ENCODE data around the gene SFT2D3. TPM values are rescaled to one million over a fixed set of nuclear protein-coding genes. Genes with fewer than 3 reads are reported as not detected.

The SFT2D3 gene
- total and polyA plus RNA-seq, 9 donors: 5.1 to 9.8 (median 6.9) TPM

DNA sequence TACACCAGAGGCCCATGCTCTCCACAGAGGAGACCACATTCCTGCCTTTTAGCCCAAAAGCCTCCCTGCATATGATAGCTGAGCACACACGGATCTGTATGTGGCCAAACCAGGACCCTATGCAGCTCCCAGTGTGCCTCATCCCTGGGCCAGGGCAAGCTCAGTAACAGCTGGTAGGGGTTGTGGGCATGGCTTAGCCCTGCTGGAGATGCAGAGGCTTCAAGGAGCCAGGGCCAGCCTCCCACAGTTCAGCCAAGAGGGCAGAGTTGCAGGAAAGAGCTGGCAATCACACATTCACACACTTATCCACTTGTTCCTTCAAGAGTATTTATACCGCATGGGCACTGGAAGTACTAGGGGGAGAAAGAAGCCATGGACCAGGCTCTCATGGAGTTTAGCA lies 24.4 kb upstream of the SFT2D3 start:
- no peak overlapping the region for H3K27ac ChIP-seq
- DNase-seq: no peak
- 75 to 88% (median 88%) methylated on average over 2 of the region's 2 CpGs for WGBS, 3 donors

DNA sequence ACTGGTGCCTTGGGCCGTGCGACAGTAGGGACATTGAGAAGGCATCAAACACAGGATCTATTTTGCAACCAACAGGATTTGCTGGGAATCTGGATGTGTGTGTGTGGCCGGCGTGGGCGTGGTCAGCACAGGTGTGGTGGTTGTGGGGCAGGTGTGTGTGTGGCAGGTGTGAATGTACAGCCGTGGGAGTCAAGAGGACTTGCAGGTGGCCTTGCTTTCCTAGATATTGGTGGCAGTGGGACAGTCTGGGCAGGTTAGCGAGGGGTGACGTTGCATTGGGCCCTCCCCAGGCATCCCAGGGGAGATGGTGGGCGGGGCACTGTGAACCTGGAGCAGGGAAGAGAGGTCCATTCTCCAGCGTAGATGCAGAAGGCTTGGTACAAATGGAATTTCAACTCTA lies 22.8 kb upstream of the SFT2D3 start:
- Histone ChIP-seq H3K9me3 (no peaks in the 10 kb centered on the region), H3K4me3 (no peak overlapping the region), H3K27me3 (no peaks in the 10 kb centered on the region), H3K4me1 (ENCODE audit: insufficient read depth) (peaks cover 8% of the 10 kb centered on the region), H3K27ac (no peak overlapping the region), H3K36me3 (no peaks in the 10 kb centered on the region)
- 89 to 95% (median 94%) methylated on average over 10 of the region's 10 CpGs for WGBS, 3 donors
- intact Hi-C loops (cut with DNase I): no loop called here
- TF ChIP-seq EP300 (IDR thresholded peaks at IDR 0.05) (no peak), POLR2A (IDR thresholded peaks at IDR 0.05) (no peak)
- TF ChIP-seq, protein P1, sequence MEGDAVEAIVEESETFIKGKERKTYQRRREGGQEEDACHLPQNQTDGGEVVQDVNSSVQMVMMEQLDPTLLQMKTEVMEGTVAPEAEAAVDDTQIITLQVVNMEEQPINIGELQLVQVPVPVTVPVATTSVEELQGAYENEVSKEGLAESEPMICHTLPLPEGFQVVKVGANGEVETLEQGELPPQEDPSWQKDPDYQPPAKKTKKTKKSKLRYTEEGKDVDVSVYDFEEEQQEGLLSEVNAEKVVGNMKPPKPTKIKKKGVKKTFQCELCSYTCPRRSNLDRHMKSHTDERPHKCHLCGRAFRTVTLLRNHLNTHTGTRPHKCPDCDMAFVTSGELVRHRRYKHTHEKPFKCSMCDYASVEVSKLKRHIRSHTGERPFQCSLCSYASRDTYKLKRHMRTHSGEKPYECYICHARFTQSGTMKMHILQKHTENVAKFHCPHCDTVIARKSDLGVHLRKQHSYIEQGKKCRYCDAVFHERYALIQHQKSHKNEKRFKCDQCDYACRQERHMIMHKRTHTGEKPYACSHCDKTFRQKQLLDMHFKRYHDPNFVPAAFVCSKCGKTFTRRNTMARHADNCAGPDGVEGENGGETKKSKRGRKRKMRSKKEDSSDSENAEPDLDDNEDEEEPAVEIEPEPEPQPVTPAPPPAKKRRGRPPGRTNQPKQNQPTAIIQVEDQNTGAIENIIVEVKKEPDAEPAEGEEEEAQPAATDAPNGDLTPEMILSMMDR (IDR thresholded peaks at IDR 0.05): no peak
- no peak for DNase-seq

More for the DNA sequence above, 24.4 kb upstream of the SFT2D3 start:
- intact Hi-C loops (cut with DNase I): no loop called here
- Histone ChIP-seq H3K27me3 (no peaks in the 10 kb centered on the region), H3K4me3 (no peak overlapping the region), H3K36me3 (no peaks in the 10 kb centered on the region), H3K4me1 (ENCODE audit: insufficient read depth) (peaks cover 5% of the 10 kb centered on the region), H3K9me3 (no peaks in the 10 kb centered on the region)
- TF ChIP-seq EP300 (IDR thresholded peaks at IDR 0.05) (no peak), POLR2A (IDR thresholded peaks at IDR 0.05) (no peak)
- TF ChIP-seq, protein P1 (IDR thresholded peaks at IDR 0.05): no peak

DNA sequence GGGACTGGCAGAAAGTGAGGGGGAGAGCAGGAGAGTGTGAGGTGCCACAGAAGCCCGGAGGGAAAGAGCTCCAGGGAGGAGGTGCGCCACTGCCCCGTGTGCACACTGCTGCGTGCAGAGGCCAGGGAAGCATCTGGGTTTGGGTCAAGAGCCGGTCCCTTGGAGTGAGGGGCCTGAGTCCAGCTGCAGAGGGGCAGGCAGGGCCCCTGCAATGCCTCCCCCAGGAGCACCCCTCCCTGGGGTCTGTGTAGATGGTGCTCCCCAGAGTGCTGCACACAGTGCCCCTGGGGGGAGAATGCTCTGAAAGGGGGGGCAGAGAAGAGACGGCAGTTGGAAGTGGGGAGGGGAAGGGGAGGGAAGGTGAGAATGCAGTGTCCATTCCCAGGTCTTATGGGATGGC lies 22.3 kb upstream of the SFT2D3 start:
- WGBS, 3 donors: 93 to 95% (median 94%) methylated on average over 6 of the region's 6 CpGs
- intact Hi-C loops (cut with DNase I): no loop called here
- Histone ChIP-seq H3K36me3 (no peaks in the 10 kb centered on the region), H3K9me3 (no peaks in the 10 kb centered on the region), H3K27ac (no peak overlapping the region), H3K27me3 (no peaks in the 10 kb centered on the region), H3K4me1 (ENCODE audit: insufficient read depth) (peaks cover 10% of the 10 kb centered on the region), H3K4me3 (no peak overlapping the region)
- no peak for DNase-seq
- TF ChIP-seq EP300 (IDR thresholded peaks at IDR 0.05) (no peak), POLR2A (IDR thresholded peaks at IDR 0.05) (no peak)
- TF ChIP-seq, protein P1 (IDR thresholded peaks at IDR 0.05): no peak

DNA sequence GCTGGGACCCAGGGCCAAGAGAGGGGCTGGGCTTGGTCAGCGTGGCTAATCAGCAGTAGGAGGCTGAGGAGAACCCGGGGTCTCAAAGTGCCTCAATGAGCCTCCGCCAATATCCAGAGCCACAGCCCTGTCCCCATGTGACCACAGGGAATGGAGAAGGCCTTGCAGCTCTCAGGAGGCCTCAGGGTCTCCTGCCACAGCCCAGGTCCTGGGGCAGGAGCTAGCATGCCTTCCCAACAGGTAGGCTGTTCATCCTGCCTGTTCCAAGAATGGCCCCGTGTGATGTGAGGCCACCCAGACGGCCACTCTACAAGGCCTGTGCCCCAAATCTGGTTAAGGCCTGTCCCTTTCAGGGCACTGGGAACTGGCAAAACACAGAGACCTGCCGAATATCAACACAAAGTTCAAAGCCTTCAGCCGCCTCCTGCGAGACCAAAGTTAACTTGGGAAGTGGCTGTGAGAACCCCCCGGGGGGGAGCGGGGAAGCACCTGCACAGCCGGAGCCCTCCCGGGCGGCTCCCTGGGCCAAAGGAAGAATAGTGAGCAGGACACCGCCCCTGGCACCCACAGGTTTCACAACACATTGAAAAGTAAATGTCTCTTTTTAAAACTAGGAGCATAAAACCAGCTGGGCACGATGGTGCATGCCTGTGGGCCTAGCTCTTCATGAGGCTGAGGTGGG lies 21.5 kb upstream of the SFT2D3 start:
- intact Hi-C loops (cut with DNase I): no loop called here
- no peak for TF ChIP-seq EP300 (IDR thresholded peaks at IDR 0.05)
- peaks cover 13% of the 10 kb centered on the region for H3K4me1 ChIP-seq (ENCODE audit: insufficient read depth)
- no peak overlapping the region for H3K27ac ChIP-seq
- H3K4me3 ChIP-seq: no peak overlapping the region
- H3K36me3 ChIP-seq: no peaks in the 10 kb centered on the region
- 95 to 98% (median 96%) methylated on average over 15 of the region's 15 CpGs for WGBS, 3 donors
- H3K27me3 ChIP-seq: no peaks in the 10 kb centered on the region
- no peaks in the 10 kb centered on the region for H3K9me3 ChIP-seq
- DNase-seq: no peak

DNA sequence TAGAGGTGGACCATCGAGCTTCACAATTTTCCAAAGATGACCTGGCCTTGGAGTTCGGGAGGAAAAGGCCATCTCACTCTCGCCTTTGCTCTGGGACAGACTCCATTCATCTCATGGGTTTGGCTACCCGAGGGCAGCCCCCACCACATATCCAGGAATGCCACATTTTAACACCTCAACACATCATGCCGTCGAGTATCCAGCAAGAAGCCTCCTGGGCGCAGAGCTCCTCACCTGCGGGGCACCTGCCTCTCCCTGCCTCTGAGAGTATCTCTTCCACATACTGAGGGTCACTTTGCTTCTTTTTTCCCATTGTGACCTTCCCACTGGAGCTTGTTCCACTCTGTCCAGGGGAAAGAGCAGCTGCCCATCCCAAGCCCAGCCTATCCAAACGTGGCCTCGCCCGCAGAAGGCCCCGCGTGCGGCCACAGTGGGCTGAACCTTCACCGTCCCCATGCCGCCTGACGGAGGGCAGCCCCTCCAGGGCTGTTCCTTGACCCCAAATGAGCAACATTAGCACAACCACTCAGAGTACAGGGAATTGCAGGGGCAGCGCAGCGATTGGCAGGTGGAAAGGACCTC lies 20.5 kb upstream of the SFT2D3 start:
- Histone ChIP-seq H3K27me3 (no peaks in the 10 kb centered on the region), H3K4me1 (ENCODE audit: insufficient read depth) (peaks cover 13% of the 10 kb centered on the region), H3K4me3 (no peak overlapping the region), H3K9me3 (no peaks in the 10 kb centered on the region), H3K27ac (no peak overlapping the region), H3K36me3 (no peaks in the 10 kb centered on the region)
- TF ChIP-seq, protein P1 (IDR thresholded peaks at IDR 0.05): no peak
- TF ChIP-seq EP300 (IDR thresholded peaks at IDR 0.05) (no peak), POLR2A (IDR thresholded peaks at IDR 0.05) (no peak)
- WGBS, 3 donors: 88 to 93% (median 90%) methylated on average over 19 of the region's 19 CpGs
- DNase-seq: no peak
- intact Hi-C loops (cut with DNase I): no loop called here

Measured in ovary (tissue), 9 donors.